ENCODE measurements around the gene TMEM107. TPM values are rescaled to one million over a fixed set of nuclear protein-coding genes. Genes with fewer than 3 reads are reported as not detected.

The TMEM107 gene
- total and polyA plus RNA-seq, 10 of the 15 experiments (the other 5 are each of a cell fraction or from before 2014, with no cell fraction given) = 7.9 to 38.7 (median 22.9) TPM

- TF ChIP-seq CEBPZ (IDR thresholded peaks at IDR 0.05; ENCODE audit: low read depth, low read length) (no peak), POLR2A (IDR thresholded peaks at IDR 0.05; ENCODE audit: low read depth, low read length) (peak; percentile 62), TBL1XR1 (IDR thresholded peaks at IDR 0.05; ENCODE audit: low read depth, low read length) (peak; percentile 58; the same call in 1 of the 2 replicates), JUNB (IDR thresholded peaks at IDR 0.05) (0 out of 2 replicates have a peak, but pooled peaks have one; percentile 5), SREBF2 (IDR thresholded peaks at IDR 0.05; ENCODE audit: low read length) (peak; percentile 96), ATF2 (IDR thresholded peaks at IDR 0.05; ENCODE audit: low read length) (no peak), ZSCAN29 (IDR thresholded peaks at IDR 0.05) (peak; percentile 98), EED (IDR thresholded peaks at IDR 0.05; ENCODE audit: low read depth) (peak; percentile 46; the same call in 1 of the 2 replicates), ZBTB33 (IDR thresholded peaks at IDR 0.05) (no peak), TCF3 (IDR thresholded peaks at IDR 0.05; ENCODE audit: borderline replicate concordance, insufficient read depth, low read depth, low read length) (0 out of 2 replicates have a peak, but pooled peaks have one; percentile 5), SUPT20H (IDR thresholded peaks at IDR 0.05; ENCODE audit: borderline replicate concordance, control insufficient read depth, low read depth, low read length) (no peak), ZNF274 (IDR thresholded peaks at IDR 0.05; ENCODE audit: insufficient read depth, insufficient read length) (no peak), EGR1 (IDR thresholded peaks at IDR 0.05; ENCODE audit: borderline replicate concordance in 1 of 2, low read depth in 2 of 2, low read length in 2 of 2) (0 out of 3 replicates have a peak, but pooled peaks of 1 of the 2 experiments have one; percentile 21), SPI1 (IDR thresholded peaks at IDR 0.05; ENCODE audit: borderline replicate concordance, insufficient read depth, low read depth, low read length) (peak; percentile 37; the same call in 1 of the 2 replicates), MXI1 (IDR thresholded peaks at IDR 0.05; ENCODE audit: low read depth, low read length) (no peak), ZBED1 (IDR thresholded peaks at IDR 0.05; ENCODE audit: borderline replicate concordance) (no peak), STAT1 (conservative IDR thresholded peaks at IDR 0.05) (peak; percentile 77; the same call in 1 of the 2 replicates), SMARCA5 (IDR thresholded peaks at IDR 0.05) (peak; percentile 59), IKZF1 (conservative IDR thresholded peaks at IDR 0.05) (peak; percentile 88), ETV6 (conservative IDR thresholded peaks at IDR 0.05 in 1 of 2, IDR thresholded peaks at IDR 0.05 in 1 of 2; ENCODE audit: borderline replicate concordance in 1 of 2, low read depth in 1 of 2) (peak in 1 of 2 experiments; percentile 54; a peak in 1 of 4 replicates), IRF4 (IDR thresholded peaks at IDR 0.05; ENCODE audit: low read depth, low read length) (peak; percentile 69), SUZ12 (IDR thresholded peaks at IDR 0.05; ENCODE audit: unreplicated experiment) (no peak)
Measured at GRCh38 chr17:8221663-8222379, 45.6 kb upstream of the TMEM107 start (continued).
